GM18517 (cell line): ENCODE data around the gene GTF2F1.
"Not testable (repeated sequence)": the region's sequence is repeated elsewhere in the genome, so short reads cannot be mapped to it uniquely, and the experiment has no call there.

Source experiments
- ATAC-seq: cut with Tn5 transposase; IDR thresholded peaks from one replicate; pipeline ENCODE4 v1.9.1; 2021; ENCODE audit warnings: mild to moderate bottlenecking, moderate library complexity; ENCODE audit not compliant: unreplicated experiment

Gene GTF2F1

GRCh38 chr19:6358003-6358402 is 35.0 kb downstream of the GTF2F1 start:
- no peak for ATAC-seq

- no peak for ATAC-seq
Observed at GRCh38 chr19:6357174-6357573, 35.8 kb downstream of the GTF2F1 start.

- ATAC-seq: not testable (repeated sequence)
Observed at GRCh38 chr19:6355321-6356040, 37.5 kb downstream of the GTF2F1 start.

DNA sequence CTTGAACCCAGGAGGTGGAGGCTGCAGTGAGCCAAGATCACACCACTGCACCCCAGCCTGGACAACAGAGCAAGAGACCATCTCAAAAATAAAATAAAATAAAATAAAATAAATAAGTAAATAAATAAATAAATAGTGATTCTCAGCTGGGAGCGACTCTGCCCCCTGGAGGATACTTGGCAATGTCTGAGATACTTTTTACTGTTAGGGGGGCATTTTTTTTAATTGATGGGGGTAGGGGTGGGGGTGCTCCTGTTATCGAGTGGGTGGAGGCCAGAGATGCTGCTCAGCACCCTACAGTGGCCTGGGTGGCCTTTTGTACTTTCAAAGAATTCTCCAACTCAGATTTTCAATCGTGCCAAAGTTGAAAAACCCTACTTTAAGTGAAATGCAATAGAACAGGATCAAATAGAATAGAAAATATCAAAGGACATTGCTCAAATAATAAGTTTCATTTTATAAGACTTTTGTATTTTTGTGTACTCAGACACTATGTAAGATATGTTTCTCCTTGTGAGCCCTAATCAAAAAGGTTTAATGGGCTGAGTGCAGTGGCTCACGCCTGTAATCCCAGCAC is 38.8 kb downstream of the GTF2F1 start:
- ATAC-seq: no peak

DNA sequence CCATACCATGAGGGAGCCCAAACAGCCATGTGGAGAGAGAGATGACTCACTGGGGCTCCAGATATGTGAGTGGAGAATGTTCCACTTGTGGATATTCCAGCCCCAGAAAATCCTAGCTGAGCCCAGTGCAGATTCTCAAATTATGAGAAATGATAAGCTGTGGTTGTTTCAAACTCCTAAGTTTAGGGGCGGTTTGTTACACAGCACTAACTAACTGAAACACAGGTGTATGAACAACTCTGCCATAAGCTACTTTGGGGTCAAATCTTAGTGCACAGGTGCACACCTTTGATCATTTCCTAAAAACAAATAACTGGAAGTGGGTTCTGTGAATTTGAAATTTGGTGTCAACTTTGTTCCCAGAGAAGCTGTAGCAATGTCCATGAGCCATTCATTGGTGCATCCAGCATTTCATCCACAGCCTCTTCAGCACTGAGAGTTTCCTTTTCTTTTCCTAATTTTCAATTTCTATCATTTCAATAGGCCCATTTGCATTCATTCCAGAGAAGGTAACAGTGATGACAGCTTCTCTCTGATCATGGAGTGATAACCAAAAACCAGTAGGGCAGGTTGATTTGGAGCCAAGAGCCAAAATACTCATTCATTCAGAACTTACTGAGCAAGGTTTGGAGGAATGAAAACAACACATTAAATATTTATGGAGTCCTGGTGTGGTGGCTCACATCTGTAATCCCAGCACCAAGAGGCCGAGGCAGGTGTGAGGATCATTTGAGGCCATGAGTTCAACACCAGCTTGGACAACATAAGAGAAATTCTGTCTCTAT is 40.4 kb downstream of the GTF2F1 start:
- ATAC-seq: no peak

GRCh38 chr19:6350688-6351087 is 42.3 kb downstream of the GTF2F1 start:
- ATAC-seq: no peak

DNA sequence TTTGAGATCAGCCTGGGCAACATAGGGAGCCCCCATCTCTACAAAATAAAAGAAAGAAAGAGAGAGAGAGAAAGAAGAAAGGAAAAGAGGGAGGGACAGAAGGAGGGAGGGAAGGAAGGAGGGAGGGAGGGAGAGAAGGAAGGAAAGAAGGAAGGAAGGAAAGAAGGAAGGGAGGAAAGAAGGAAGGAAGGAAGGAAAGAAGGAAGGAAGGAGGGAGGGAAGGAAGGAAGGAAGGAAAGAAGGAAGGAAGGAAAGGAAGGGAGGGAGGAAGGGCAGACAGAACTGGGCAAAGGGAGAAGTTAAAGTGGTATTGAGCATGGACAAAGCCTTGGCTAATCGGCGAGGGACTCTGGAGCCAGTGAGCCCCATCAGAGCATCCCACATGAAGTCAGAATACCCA is 43.7 kb downstream of the GTF2F1 start:
- not testable (repeated sequence) for ATAC-seq

- no peak for ATAC-seq
Observed at GRCh38 chr19:6343462-6343861, 49.5 kb downstream of the GTF2F1 start.

DNA sequence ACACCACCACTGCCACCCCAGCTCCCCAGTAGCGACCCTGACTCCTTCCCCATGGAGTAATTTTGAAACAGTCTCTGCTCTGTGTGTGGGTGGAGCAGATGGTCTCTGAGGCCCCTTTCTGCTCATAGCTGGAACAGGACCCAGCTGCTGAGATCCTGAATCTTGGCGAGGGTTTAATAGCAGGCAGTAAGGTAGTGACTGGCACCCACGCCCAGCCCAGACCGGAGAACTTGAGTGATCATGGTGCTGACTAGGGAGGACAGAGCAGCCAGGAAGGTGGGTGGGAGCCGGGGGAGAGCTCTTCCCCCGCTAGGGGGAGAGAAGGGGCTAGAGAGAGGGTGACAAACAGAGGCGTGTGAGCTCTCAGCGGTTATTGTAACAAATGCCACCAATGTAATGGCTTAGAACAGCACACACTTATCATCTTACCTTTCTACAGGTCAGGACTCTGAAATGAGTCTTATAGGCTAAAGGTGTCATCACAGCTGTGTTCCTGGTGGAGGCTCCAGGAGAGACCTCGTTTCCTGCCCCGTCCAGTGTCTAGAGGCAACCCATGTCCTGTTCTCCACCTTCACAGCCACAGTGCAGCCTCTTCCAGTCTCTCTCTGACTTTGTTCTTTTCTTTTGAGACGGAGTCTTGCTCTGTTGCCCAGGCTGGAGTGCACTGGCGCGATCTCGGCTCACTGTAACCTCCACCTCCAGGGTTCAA is 52.3 kb downstream of the GTF2F1 start:
- no peak for ATAC-seq

DNA sequence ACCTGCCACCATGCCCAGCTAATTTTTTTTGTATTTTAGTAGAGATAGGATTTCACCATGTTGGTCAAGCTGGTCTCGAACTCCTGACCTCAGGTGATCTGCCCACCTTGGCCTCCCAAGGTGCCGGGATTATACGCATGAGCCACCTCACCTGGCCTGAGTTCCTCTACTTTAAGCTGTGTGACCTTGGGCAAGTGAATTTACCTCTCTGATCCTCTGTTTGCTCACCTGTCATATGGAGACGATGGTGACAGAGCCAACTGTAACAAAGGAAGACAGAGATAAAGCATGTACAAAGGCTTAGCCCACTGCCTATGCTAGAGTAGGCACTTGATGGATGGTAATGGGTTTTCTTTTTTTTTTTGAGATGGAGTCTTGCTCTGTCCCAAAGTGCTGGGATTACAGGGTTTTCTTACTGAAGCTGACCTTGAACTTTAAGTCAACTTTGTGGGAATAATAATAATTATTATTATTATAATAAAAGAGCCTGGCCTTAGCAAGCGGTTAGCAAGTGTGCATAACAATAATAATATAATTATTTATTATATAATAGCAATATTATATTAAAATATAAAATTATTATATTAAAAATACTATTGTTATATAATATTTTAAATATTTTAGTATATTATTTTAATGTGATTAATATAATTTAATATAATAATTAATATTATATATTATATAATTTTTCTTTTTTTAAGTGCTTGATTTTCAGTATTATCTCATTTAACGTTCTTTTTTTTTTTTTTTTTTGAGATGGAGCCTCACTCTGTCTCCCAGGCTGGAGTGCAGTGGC is 58.3 kb downstream of the GTF2F1 start:
- no peak for ATAC-seq

DNA sequence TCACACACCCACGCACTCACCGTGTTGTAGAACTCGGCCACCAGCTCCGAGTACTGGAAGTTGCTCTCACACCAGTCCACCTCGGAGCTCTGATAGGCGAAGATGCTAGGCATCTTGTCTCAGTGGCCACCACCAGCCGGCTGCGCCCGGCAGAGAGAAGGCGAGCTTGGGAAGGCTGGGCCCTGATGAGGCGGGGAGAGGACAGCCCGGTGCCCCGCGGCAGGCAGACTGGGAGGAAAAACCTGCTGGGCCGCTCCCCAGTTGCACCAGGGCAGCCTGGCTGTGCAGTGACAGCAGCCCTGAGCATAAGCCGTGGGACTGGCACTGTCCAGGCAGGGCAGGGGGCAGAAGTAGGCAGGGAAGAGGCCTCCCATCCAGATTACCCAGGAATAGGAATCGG is 59.5 kb downstream of the GTF2F1 start, which contains the start of gene ACER1:
Gene ACER1, minus strand, starts transcription at position 174 of the 400 bp plus-strand sequence. Its CDS starts 61 bp downstream, at position 113.
- no peak for ATAC-seq
